Activated T-helper 2 cell treated with anti-CD3 and anti-CD28 coated beads, Interferon-gamma antibody, Interleukin-2, Interleukin-4, amounts not matched to agents 10 μg/mL and 5 μg/mL and 100 μg/mL, durations not matched to agents 14 hours and 24 hours and 36 hours (primary cell): Measurements from ENCODE around the gene PRDM2. TPM values are rescaled to one million over a fixed set of nuclear protein-coding genes. Genes with fewer than 3 reads are reported as not detected.
"Not testable (repeated sequence)": the region's sequence is repeated elsewhere in the genome, so short reads cannot be mapped to it uniquely, and the experiment has no call there.

ENCODE experiments used
- DNase-seq: peaks from one replicate; pipeline ENCODE4 v3.0.0; 2021; ENCODE audit warnings: low spot score
- H3K27ac Mint-ChIP-seq: one replicate; pipeline ENCODE4 v1.8.0; 2021; ENCODE audit warnings: mixed read lengths
- H3K27me3 Mint-ChIP-seq: one replicate; pipeline ENCODE4 v1.8.0; 2021; ENCODE audit warnings: low read depth, mixed read lengths
- H3K36me3 Mint-ChIP-seq: one replicate; pipeline ENCODE4 v1.8.0; 2021; ENCODE audit warnings: low read depth, mixed read lengths
- H3K4me1 Mint-ChIP-seq: one replicate; pipeline ENCODE4 v1.8.0; 2021; ENCODE audit warnings: low read depth, mixed read lengths
- H3K4me3 Mint-ChIP-seq: one replicate; pipeline ENCODE4 v1.8.0; 2021; ENCODE audit warnings: low read depth, mild to moderate bottlenecking, moderate library complexity, mixed read lengths
- H3K9me3 Mint-ChIP-seq: one replicate; pipeline ENCODE4 v1.8.0; 2021; ENCODE audit warnings: mixed read lengths
- intact Hi-C: fragments of 100-400 bp; cut with micrococcal nuclease; formaldehyde crosslinking; loops from one replicate; pipeline ENCODE4 v1.15.1; 2023
- total RNA-seq: library from RNA; stranded (reverse); gene quantifications from 2 replicates; pipeline ENCODE4 v1.2.3, GENCODE V29; 2022

PRDM2 gene
- total RNA-seq, 1 donor from 2014 or later: 45.0 TPM

DNA sequence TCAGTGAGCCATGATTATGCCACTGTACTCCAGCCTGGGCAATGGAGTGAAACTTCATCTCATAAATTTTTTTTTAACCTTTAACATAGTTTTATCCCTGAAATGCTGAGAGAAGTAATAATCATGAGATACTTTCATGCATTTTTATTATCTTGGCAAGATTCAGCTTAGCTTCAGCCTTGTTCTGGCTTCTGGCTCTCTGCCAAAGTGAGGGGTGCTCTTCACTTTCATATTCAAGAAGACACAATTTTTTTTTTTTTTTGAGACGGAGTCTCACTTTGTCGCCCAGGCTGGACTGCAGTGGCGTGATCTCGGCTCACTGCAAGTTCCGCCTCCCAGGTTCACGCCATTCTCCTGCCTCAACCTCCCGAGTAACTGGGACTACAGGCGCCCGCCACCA lies 19.4 kb upstream of the PRDM2 start:
- H3K9me3 Mint-ChIP-seq, H3K4me3 Mint-ChIP-seq, H3K36me3 Mint-ChIP-seq, H3K27ac Mint-ChIP-seq, H3K4me1 Mint-ChIP-seq, DNase-seq, intact Hi-C loops: not testable (repeated sequence)
- peaks cover 29% of the 10 kb centered on the region for H3K27me3 Mint-ChIP-seq

DNA sequence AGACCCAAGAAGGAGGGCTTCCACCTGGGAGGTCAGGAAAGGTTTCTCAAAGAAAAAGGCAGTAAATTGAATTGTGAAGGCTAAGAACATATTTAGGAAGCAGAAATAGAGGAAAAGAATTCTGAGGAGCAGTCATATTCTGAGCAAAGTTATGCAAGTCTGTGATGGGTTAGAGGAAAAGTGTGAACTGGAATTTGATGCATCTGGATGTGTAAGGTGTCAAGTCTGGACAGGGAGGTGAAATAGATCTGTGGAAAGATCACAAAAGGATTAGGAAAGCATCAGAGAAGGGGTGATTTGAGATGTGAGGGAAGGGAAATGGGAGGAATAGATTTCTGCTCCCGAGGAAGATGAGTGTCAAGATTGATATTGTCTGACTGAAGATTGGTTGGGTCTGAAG lies 18.1 kb upstream of the PRDM2 start:
- intact Hi-C loops: no loop called here
- peaks cover 23% of the 10 kb centered on the region for H3K27me3 Mint-ChIP-seq
- no peak overlapping the region for H3K27ac Mint-ChIP-seq
- no peak overlapping the region for H3K4me3 Mint-ChIP-seq
- H3K36me3 Mint-ChIP-seq: no peaks in the 10 kb centered on the region
- no peaks in the 10 kb centered on the region for H3K4me1 Mint-ChIP-seq
- DNase-seq: no peak
- H3K9me3 Mint-ChIP-seq: no peaks in the 10 kb centered on the region

DNA sequence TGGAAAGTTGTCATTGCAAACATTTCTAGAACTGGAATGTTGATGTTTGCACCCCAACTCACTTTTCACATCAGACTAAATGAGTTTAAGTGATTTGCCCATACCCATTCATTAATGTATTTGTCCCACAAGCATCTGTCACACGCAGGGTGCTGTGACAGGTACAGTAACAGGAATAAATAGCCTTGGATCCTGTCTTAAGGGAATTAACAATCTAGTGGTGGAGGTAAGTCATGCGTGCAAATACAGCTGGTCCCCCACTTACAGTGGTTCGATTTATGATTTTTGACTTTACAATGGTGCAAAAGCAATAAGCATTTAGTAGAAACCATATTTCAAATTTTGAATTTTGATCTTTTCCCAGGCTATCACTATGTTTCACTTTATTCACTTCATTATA lies 17.5 kb upstream of the PRDM2 start:
- no peaks in the 10 kb centered on the region for H3K9me3 Mint-ChIP-seq
- no peak overlapping the region for H3K4me3 Mint-ChIP-seq
- H3K27ac Mint-ChIP-seq: no peak overlapping the region
- no peaks in the 10 kb centered on the region for H3K4me1 Mint-ChIP-seq
- peaks cover 19% of the 10 kb centered on the region for H3K27me3 Mint-ChIP-seq
- intact Hi-C loops: no loop called here
- H3K36me3 Mint-ChIP-seq: no peaks in the 10 kb centered on the region
- DNase-seq: no peak

DNA sequence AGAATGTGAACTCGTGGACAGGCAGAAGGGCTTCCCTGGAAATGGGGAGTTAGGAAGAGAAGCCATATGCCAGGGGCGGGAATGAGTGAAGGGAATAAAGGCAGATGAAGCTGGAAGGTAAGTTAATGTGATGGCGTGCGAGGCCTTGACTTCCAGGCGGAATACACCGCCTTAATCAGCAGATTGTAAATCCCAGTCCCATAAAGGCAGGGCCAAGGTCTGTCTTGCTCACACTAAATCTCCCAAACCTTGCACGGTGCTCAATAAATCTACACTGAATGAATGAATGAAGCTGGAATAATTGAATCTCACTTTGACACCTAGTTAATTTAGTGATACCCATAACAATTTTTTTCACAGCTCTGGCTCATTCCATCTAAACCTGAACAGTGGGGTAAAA lies 16.8 kb upstream of the PRDM2 start:
- Mint-ChIP-seq H3K27ac (no peak overlapping the region), H3K4me3 (no peak overlapping the region), H3K4me1 (no peaks in the 10 kb centered on the region), H3K9me3 (no peaks in the 10 kb centered on the region), H3K27me3 (peaks cover 21% of the 10 kb centered on the region), H3K36me3 (no peaks in the 10 kb centered on the region)
- intact Hi-C loops: no loop called here
- DNase-seq: no peak

DNA sequence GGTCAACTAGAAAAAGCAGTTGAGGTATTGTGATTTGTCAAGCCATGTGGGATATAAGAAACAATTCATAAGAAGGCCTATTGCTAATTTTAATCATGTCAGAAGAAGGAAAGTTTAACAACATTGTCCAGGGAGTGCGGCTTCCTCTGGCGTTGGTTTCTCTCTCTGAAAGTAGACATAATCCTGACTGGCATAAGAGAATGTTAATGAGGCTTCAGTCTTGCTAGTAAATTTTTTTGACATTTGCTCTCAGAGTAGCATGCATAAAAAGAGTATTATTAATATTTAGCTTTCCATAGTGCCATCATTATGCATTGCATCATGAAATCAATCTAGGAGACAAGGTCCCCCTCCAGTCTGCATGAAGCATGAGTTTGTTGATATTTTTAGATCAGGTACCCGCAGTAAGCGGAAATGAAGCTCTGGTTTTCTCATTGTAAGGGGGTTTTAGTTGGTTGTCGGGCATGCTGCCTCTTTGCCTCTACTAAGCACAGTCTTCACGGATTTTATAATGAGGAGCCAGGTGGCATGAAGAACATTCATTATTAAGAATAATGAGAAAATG lies 12.8 kb upstream of the PRDM2 start:
- Mint-ChIP-seq H3K4me1 (no peaks in the 10 kb centered on the region), H3K27me3 (peaks cover 24% of the 10 kb centered on the region), H3K4me3 (no peak overlapping the region), H3K9me3 (no peaks in the 10 kb centered on the region), H3K36me3 (no peaks in the 10 kb centered on the region), H3K27ac (no peak overlapping the region)
- DNase-seq: no peak
- intact Hi-C loops: no loop called here

DNA sequence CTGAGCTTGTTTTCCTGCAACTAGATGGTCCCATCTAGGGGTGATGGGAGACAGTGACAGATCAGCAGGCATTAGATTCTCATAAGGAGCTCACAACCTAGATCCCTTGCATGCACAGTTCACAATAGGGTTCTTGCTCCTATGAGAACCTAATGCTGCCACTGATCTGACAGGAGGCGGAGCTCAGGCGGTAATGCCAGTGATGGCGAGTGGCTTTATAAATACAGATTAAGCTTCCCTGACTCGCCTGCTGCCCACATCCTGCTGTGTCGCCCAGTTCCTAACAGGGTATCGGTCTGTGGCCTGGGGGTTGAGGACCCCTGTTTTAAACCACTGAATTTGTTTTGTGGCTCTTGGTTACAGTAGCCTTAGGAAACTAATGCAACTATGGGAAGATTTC lies 6.9 kb upstream of the PRDM2 start:
- peaks cover 30% of the 10 kb centered on the region for H3K27me3 Mint-ChIP-seq
- DNase-seq, H3K27ac Mint-ChIP-seq, intact Hi-C loops, H3K4me3 Mint-ChIP-seq, H3K4me1 Mint-ChIP-seq, H3K9me3 Mint-ChIP-seq, H3K36me3 Mint-ChIP-seq: not testable (repeated sequence)

DNA sequence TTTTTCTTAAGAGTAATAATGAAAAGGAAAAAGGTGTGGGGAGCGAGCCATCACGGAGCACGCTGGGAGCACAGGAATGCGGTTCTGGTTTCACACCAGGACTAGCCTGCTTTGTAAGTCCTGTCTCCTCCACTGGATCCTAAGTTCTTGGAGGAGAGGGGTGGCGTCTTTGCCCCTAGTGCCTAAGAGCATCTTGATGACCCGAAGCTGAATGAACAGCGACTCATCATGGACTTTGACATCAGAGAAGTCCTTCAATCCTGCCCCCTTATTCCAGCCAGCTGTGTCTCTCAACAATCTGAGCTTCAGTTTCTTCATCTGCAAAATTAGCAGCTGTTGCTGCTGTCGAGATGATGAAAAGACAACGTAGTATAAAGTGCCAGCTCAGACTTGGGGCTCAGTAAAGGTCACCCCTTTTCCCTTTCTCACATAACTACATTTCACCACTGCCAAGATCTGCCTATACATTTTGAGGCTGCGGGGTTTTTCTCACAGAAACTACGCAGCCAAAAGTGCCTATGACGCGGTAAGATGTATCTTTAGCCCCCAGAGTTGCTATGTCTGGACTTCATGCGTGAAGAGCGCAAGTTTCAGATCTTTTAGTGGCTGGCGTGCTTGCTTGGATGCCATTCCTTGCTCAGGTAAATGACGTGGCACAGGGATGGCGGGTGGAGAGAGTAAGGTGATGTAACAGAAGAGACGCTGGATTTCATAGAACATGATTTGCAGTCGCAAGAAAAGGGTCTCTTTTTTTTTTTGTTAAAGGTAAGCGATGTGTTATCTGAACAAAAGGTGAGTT lies 4.9 kb upstream of the PRDM2 start:
- peaks cover 23% of the 10 kb centered on the region for H3K27me3 Mint-ChIP-seq
- intact Hi-C loops: no loop called here
- H3K4me1 Mint-ChIP-seq: peaks cover 9% of the 10 kb centered on the region
- H3K4me3 Mint-ChIP-seq: no peak overlapping the region
- H3K9me3 Mint-ChIP-seq: peaks cover 13% of the 10 kb centered on the region
- no peak overlapping the region for H3K27ac Mint-ChIP-seq
- peaks cover 4% of the 10 kb centered on the region for H3K36me3 Mint-ChIP-seq
- no peak for DNase-seq

DNA sequence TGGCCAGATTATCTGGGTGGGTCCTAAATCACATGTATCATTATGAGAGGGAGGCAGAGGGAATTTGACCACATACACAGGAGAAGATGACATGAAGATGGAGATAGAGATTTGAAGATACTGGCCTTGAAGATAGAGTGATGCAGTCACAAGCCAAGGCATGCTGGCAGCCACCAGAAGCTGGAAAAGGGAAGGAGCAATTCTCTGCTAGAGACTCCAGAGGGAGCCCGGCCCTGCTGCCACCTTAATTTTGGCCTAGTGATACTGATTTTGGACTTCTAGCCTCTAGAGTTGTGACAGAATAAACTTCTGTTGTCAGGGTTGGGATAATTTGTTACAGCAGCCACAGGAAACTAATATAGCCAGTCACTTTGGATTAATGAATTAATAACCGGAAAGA lies 2.2 kb upstream of the PRDM2 start:
- intact Hi-C loops: no loop called here
- H3K27ac Mint-ChIP-seq: no peak overlapping the region
- peaks cover 13% of the 10 kb centered on the region for H3K9me3 Mint-ChIP-seq
- H3K4me1 Mint-ChIP-seq: peaks cover 27% of the 10 kb centered on the region
- no peak for DNase-seq
- peaks cover 13% of the 10 kb centered on the region for H3K27me3 Mint-ChIP-seq
- H3K36me3 Mint-ChIP-seq: peaks cover 12% of the 10 kb centered on the region
- H3K4me3 Mint-ChIP-seq: no peak overlapping the region

DNA sequence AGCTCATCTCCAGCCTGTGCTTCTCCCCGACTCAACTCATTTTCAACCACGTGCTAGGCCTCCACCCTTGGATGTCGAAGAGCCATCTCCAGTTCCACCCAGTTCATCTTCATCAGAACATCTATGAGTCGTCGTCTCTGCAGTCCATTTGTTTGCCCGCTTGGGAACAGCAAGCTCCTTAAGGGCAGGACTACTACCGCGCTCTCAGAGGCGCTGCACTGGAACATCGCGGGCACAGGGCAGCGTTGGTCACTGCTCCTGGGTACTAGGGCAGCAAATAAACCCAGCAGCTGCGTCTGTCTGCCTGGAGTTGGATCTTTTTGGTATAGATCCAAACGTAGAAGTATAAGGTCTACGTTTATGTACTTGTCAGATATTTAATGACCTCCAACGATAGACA lies 478 bp upstream of the PRDM2 start:
- peaks cover 13% of the 10 kb centered on the region for H3K9me3 Mint-ChIP-seq
- H3K36me3 Mint-ChIP-seq: peaks cover 16% of the 10 kb centered on the region
- peak overlapping the region; percentile 84 for H3K27ac Mint-ChIP-seq
- H3K27me3 Mint-ChIP-seq: peaks cover 8% of the 10 kb centered on the region
- H3K4me3 Mint-ChIP-seq: peak overlapping the region; percentile 83
- no peak for DNase-seq
- peaks cover 34% of the 10 kb centered on the region for H3K4me1 Mint-ChIP-seq
- intact Hi-C loops: no loop called here

DNA sequence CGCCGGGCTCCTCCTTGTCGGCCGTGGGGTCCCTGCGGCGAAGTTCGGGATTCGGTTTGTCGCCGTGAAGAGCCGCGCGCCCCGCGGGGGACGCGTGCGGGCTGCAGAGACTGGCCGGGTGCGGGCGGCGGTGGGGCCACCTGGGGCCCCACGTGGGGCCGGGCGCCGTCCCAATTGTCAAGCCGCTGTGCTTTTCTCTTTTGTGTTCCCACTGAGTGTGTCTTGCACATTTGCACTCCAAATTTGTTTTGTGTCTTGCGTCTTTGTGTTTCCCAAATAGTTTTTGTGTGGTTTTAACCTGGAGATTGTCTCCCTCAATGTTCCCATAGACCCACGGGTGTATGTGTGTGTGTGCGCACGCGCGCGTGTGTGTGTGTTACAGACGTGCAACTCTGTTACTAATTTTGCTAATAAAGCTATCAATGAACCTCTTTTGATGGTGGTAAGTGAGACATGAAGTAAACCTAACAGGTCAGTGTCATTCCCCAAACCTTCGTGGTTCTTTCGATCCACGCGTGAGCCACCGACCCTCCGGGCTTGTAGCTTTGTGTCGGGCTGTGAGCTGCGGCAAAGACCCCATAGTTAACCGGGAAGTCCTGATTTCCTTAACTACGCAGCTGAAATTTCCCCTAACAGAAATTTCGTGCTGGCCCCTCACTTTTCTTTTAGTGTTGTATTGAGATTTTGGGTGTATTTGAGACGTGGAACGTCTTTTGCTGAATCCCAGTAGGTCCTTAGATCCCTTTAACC lies 708 bp downstream of the PRDM2 start:
- Mint-ChIP-seq H3K36me3 (peaks cover 20% of the 10 kb centered on the region), H3K27me3 (peaks cover 3% of the 10 kb centered on the region), H3K27ac (peak overlapping the region; percentile 96), H3K9me3 (peaks cover 13% of the 10 kb centered on the region), H3K4me1 (peaks cover 40% of the 10 kb centered on the region), H3K4me3 (peak overlapping the region; percentile 94)
- DNase-seq: no peak
- intact Hi-C loops: loop anchor here (1.0 kb wide), 2 partner anchors 31 to 49 kb away; no protein-coding TSS in a partner anchor

DNA sequence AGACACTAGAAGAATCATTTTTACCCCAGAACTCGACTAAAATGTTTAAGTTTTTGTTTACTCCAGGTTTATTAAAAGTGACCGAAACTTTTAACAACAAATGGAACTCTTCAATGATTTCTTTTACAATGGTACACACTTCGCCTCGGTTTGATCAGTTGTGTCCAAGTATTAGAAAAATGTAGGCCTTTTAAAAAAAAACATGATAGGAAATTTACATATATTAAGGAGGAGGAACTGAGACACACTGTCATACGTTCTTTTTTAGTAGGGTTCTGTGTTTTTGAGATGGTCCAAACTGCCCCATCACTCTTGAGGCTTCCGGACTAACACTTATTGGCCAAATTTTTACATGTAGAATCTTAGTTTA lies 1.3 kb downstream of the PRDM2 start:
- peaks cover 40% of the 10 kb centered on the region for H3K4me1 Mint-ChIP-seq
- H3K27ac Mint-ChIP-seq: peak overlapping the region; percentile 96
- H3K27me3 Mint-ChIP-seq: peaks cover 3% of the 10 kb centered on the region
- intact Hi-C loops: loop anchor here (1.0 kb wide), 1 partner anchor 30 kb away; no protein-coding TSS in a partner anchor
- peaks cover 24% of the 10 kb centered on the region for H3K36me3 Mint-ChIP-seq
- DNase-seq: no peak
- H3K9me3 Mint-ChIP-seq: peaks cover 13% of the 10 kb centered on the region
- H3K4me3 Mint-ChIP-seq: peak overlapping the region; percentile 94

DNA sequence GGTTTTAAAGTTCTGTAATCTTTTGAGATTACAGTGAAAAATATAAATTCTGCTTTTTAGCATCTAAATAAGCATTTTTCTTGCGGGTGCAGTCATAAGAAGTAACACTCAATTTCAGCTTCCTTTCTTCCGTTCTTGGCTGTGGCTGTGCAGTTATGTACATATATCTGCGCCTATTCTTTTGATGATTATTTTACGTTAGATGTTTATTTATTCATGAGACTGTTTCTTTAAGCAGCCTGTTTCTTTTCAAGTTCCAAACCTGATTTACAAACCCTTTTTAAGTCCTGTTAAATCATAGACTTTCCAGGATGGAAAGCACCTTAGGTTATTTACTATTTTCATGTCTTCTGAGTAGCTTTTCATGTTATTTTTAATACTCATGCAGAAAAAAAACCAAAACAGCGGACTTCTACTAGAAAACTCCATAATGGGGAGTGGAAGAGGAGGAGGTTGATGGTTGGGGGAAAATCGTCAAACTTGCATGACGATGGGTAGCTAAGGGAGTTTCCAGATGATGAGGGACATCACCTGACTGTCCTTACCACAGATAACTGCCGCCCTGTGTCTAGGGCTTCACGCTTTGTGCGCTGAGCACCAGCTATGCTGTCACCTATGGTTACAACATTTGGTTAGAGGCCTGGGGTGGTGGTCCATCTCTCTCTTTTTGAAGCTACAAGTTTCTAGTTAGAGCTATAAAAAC lies 2.6 kb downstream of the PRDM2 start:
- H3K36me3 Mint-ChIP-seq: peaks cover 24% of the 10 kb centered on the region
- intact Hi-C loops: no loop called here
- H3K27ac Mint-ChIP-seq: peak overlapping the region; percentile 85
- peak overlapping the region; percentile 78 for H3K4me3 Mint-ChIP-seq
- peaks cover 40% of the 10 kb centered on the region for H3K4me1 Mint-ChIP-seq
- peaks cover 11% of the 10 kb centered on the region for H3K9me3 Mint-ChIP-seq
- peak; percentile 31 for DNase-seq
- no peaks in the 10 kb centered on the region for H3K27me3 Mint-ChIP-seq
